Thyroid gland (tissue), 4 donors: ENCODE results near the gene INTS2.

Experiments used
- CTCF ChIP-seq, 6 experiments: fragments of 200-600 bp in 3 of 6; fragments of 450-650 bp in 3 of 6; sonication (generic) in 3 of 6; IDR thresholded peaks; one replicate each; pipeline ENCODE4 v1.5.1; 2016 to 2019; ENCODE audit warnings: antibody characterized with exemption in 6 of 6, mild to moderate bottlenecking in 2 of 6, inconsistent platforms in 1 of 6, moderate library complexity in 1 of 6
- POLR2A ChIP-seq, 2 donors: fragments of 450-650 bp; IDR thresholded peaks; one replicate each; pipeline ENCODE4 v1.6.1; 2017; ENCODE audit warnings: antibody characterized with exemption in 2 of 2, mild to moderate bottlenecking in 2 of 2, moderate library complexity in 1 of 2

GRCh38 chr17:61816538-61816937, 111.2 kb downstream of the INTS2 start:
- TF ChIP-seq CTCF (IDR thresholded peaks at IDR 0.05) (no peak), POLR2A (IDR thresholded peaks at IDR 0.05) (no peak)
